Activated CD4-positive, alpha-beta memory T cell treated with anti-CD3 and anti-CD28 coated beads for 36 hours (primary cell): ENCODE data around the gene ZDHHC7. TPM values are rescaled to one million over a fixed set of nuclear protein-coding genes. Genes with fewer than 3 reads are reported as not detected.
A peak's percentile ranks its signal among the peaks of the same experiment; 100 is the strongest.

Source experiments
- CTCF ChIA-PET: fragments of 350-600 bp; sonication (Branson Sonifier 250); formaldehyde crosslinking; loops from one replicate; lab custom pipeline; 2021; ENCODE audit warnings: antibody characterized with exemption, inconsistent platforms; lab: Charles Lee
- POLR2A ChIA-PET: fragments of 350-600 bp; sonication (Branson Sonifier 250); formaldehyde crosslinking; loops from one replicate; lab custom pipeline; 2021; ENCODE audit warnings: antibody characterized with exemption; lab: Charles Lee
- DNase-seq: peaks from one replicate; pipeline ENCODE4 v3.0.0-alpha.2; 2020
- H3K27ac Mint-ChIP-seq: one replicate; pipeline ENCODE4 v1.8.0; 2021; ENCODE audit warnings: mixed read lengths
- H3K27me3 Mint-ChIP-seq: one replicate; pipeline ENCODE4 v1.8.0; 2021; ENCODE audit warnings: mixed read lengths
- H3K36me3 Mint-ChIP-seq: one replicate; pipeline ENCODE4 v1.8.0; 2021; ENCODE audit warnings: mixed read lengths
- H3K4me1 Mint-ChIP-seq: one replicate; pipeline ENCODE4 v1.8.0; 2021; ENCODE audit warnings: low read depth, mixed read lengths
- H3K4me3 Mint-ChIP-seq: one replicate; pipeline ENCODE4 v1.8.0; 2021; ENCODE audit warnings: mild to moderate bottlenecking, mixed read lengths
- H3K9me3 Mint-ChIP-seq: one replicate; pipeline ENCODE4 v1.8.0; 2021; ENCODE audit warnings: mixed read lengths
- intact Hi-C: fragments of 100-400 bp; cut with micrococcal nuclease; formaldehyde crosslinking; loops from one replicate; pipeline ENCODE4 v1.15.1; 2023
- total RNA-seq, 2 experiments: library from RNA; stranded (reverse); gene quantifications; one replicate each; pipeline ENCODE4 v1.2.3, GENCODE V29; 2021

The ZDHHC7 gene
- total RNA-seq, 2 experiments from 2014 or later: 23.5 to 25.1 TPM

DNA sequence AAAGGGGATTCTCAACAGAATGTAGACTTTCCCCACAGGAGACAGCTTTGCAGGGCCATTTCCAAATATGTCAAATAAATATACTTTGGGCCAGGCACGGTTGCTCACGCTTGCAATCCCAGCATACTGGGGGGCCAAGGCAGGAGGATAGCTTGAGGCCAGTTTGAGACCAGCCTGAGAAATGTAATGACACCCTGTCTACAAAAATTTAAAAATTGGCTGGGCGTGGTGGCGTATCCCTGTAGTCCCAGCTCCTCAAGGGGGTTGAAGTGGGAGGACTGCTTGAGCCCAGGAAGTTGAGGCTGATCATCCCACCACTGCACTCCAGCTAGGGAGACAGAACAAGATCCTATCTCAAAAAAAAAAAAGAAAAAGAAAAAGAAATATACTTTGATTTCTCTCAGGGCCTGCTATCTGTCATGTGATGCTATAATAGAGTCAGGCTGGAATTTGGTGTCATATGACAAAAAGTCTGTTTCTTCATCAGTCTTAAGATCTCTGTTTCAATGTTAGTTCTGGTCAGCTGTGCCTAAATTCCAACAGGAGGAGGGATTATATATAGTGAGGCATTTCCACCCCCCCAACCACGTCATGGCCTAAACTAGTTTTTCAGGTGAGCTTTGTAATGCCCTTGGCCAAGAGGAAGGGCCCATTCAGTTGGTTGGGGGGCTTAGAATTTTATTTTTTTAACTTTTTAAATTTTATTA, 4.3 kb upstream of the ZDHHC7 start:
- Mint-ChIP-seq H3K4me3 (no peak overlapping the region), H3K36me3 (peaks cover 7% of the 10 kb centered on the region), H3K4me1 (peaks cover 20% of the 10 kb centered on the region), H3K27ac (no peak overlapping the region), H3K27me3 (peaks cover 2% of the 10 kb centered on the region), H3K9me3 (no peaks in the 10 kb centered on the region)
- ChIA-PET CTCF (no interaction called here), POLR2A (interaction anchor here (2.5 kb wide), 1 partner anchor 12 kb away, joined by 7 read pairs; the partner anchor contains the start of gene KIAA0513)
- intact Hi-C loops: no loop called here
- no peak for DNase-seq

DNA sequence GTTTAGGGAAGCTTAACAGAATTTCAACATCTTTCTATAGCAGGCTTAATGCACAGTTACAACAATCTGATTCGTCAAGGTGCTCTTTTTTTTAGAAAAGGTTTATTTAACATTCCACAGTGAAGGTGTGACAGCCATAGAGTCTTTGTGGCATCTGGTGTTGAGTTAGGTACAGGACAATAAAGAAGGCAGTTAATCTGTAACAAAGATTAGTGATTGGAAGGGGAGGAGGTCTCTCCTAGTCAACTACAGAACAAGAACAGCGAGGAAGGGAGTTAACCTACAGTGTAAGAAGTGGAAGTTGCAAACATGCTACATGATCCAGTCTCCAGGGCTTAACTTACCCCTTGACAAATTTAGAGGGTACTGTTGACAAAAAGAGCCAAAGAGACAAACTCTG, 3.0 kb upstream of the ZDHHC7 start:
- H3K27ac Mint-ChIP-seq: no peak overlapping the region
- H3K9me3 Mint-ChIP-seq: no peaks in the 10 kb centered on the region
- H3K36me3 Mint-ChIP-seq: peaks cover 7% of the 10 kb centered on the region
- no peak overlapping the region for H3K4me3 Mint-ChIP-seq
- H3K27me3 Mint-ChIP-seq: no peaks in the 10 kb centered on the region
- peaks cover 31% of the 10 kb centered on the region for H3K4me1 Mint-ChIP-seq
- intact Hi-C loops: no loop called here
- DNase-seq: no peak
- ChIA-PET POLR2A (no interaction called here), CTCF (no interaction called here)

DNA sequence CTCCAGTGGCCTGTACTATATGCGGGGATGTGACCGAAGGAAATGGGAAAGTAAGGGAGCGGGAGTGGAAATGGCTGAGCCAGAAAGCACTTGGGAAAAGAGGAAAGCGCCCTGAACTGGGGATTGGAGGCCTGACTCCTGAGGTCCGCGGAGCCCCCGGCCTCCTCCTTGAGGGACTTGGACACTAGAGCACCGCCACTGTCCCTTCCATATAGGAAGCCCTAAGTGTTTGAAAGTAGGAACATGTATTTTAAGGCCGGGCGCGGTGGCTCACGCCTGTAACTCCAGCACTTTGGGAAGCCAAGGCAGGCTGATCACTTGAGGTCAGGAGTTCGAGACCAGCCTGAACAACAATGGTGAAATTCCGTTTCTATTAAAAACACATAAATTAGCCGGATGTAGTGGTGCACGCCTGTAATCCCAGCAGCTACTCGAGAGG, 530 bp upstream of the ZDHHC7 start:
- CTCF ChIA-PET: interaction anchor here (0.9 to 3.3 kb wide), 6 partner anchors 15 to 103 kb away, joined by 3 to 18 read pairs (median 6); partner anchors contain the start of gene KIAA0513
- Mint-ChIP-seq H3K27ac (peak overlapping the region; percentile 91), H3K36me3 (peaks cover 7% of the 10 kb centered on the region), H3K27me3 (no peaks in the 10 kb centered on the region), H3K4me3 (peak overlapping the region; percentile 97), H3K9me3 (no peaks in the 10 kb centered on the region), H3K4me1 (peaks cover 38% of the 10 kb centered on the region)
- no peak for DNase-seq
- intact Hi-C loops: loop anchor here (1.0 to 2.0 kb wide), 2 partner anchors 17 to 43 kb away; no protein-coding TSS in a partner anchor
- POLR2A ChIA-PET: interaction anchor here (1.0 to 2.2 kb wide), 3 partner anchors 16 to 75 kb away, joined by 3 to 10 read pairs (median 6); partner anchors contain the start of gene KIAA0513

DNA sequence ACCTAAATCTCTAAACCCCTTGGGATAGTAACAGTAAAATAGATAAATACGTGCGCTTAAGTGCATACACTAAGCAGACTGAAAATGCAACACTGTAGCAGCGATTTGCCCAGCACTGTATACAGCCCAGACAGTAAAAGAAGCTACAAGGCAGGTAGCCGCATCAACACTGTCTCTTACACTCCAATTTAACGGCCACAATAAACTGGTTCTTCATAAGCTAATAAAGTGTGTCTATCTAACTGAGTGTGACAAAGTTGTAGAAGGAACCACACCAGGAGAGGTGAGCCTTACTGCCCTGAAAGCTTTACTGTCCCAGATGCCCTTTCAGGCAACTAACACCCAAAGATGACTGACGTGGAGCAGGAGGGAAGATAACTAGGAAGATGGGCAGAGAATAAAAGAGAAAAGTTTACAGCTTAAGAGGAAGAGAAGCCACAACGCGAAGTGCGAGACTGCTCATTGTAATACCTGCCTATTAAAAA, 847 bp downstream of the ZDHHC7 start:
- Mint-ChIP-seq H3K27me3 (no peaks in the 10 kb centered on the region), H3K4me1 (peaks cover 39% of the 10 kb centered on the region), H3K4me3 (peak overlapping the region; percentile 99), H3K36me3 (peaks cover 12% of the 10 kb centered on the region), H3K27ac (peak overlapping the region; percentile 92), H3K9me3 (no peaks in the 10 kb centered on the region)
- intact Hi-C loops: loop anchor here (2.0 kb wide), 1 partner anchor 44 kb away; no protein-coding TSS in a partner anchor
- CTCF ChIA-PET: interaction anchor here (0.6 to 3.3 kb wide), 10 partner anchors 12 to 338 kb away, joined by 3 to 18 read pairs (median 4); partner anchors contain the start of gene KIAA0513
- POLR2A ChIA-PET: interaction anchor here (2.2 kb wide), 1 partner anchor 17 kb away, joined by 10 read pairs; the partner anchor contains the start of gene KIAA0513
- no peak for DNase-seq

DNA sequence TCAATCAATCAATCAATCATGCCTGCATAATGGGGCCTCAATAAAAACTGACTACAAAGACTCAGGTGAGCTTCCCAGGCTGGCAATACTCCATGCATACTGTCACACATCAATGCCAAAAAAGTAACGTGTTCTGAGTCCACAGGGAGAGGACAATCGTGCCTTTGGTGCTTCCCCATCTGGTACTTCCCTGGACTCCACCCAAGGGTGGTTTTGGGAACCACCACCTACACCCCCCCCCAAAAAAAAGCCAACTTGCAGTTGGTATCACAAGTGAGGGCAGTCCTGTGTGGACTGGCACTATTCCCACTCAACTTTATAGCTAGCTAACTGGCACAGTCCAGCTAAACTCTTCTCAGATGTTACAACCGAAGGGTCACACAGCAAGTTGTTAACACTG, 3.1 kb downstream of the ZDHHC7 start:
- intact Hi-C loops: no loop called here
- no peak overlapping the region for H3K27ac Mint-ChIP-seq
- H3K36me3 Mint-ChIP-seq: peaks cover 12% of the 10 kb centered on the region
- H3K4me1 Mint-ChIP-seq: peaks cover 58% of the 10 kb centered on the region
- DNase-seq: no peak
- H3K27me3 Mint-ChIP-seq: no peaks in the 10 kb centered on the region
- no peak overlapping the region for H3K4me3 Mint-ChIP-seq
- ChIA-PET CTCF (interaction anchor here (0.6 kb wide), 1 partner anchor 543 kb away, joined by 3 read pairs; no protein-coding TSS in a partner anchor), POLR2A (no interaction called here)
- H3K9me3 Mint-ChIP-seq: no peaks in the 10 kb centered on the region

DNA sequence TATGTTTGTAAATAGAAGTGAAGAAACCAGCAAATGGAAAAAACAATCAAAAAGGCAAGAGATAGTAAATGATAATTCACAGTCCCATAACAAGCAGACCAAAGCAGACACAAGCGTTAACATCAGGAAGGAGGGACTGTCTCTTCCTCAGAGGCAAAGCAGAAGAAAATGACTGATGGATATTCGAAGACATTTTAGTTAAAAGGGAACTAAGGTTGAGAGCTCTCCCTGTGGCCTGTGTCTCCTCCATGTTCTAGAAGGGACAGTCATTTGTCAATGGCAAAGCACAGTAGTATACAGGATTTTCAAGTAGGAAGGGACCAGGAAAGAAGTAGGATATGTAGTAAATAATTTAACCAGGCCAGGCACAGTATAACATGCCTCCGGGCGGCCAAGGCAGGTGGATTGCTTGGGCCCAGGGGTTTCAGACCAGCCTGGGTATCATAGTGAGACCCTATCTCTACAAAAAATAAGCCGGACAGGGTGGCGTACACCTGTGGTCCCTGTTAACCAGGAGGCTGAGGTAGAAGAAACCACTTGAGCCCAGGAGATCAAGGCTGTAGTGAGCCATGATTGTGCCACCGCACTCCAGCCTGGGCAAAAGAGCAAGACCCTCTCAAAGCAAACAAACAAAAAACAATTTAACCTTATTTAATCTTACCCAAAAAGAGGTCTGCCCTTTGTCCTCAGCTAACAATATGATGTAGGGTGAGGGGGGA, 3.7 kb downstream of the ZDHHC7 start:
- H3K36me3 Mint-ChIP-seq: peaks cover 12% of the 10 kb centered on the region
- no peak overlapping the region for H3K27ac Mint-ChIP-seq
- intact Hi-C loops: no loop called here
- no peaks in the 10 kb centered on the region for H3K27me3 Mint-ChIP-seq
- DNase-seq: no peak
- no peaks in the 10 kb centered on the region for H3K9me3 Mint-ChIP-seq
- ChIA-PET POLR2A (no interaction called here), CTCF (interaction anchor here (1.0 kb wide), 1 partner anchor 37 kb away, joined by 3 read pairs; no protein-coding TSS in a partner anchor)
- H3K4me3 Mint-ChIP-seq: no peak overlapping the region
- H3K4me1 Mint-ChIP-seq: peaks cover 63% of the 10 kb centered on the region

DNA sequence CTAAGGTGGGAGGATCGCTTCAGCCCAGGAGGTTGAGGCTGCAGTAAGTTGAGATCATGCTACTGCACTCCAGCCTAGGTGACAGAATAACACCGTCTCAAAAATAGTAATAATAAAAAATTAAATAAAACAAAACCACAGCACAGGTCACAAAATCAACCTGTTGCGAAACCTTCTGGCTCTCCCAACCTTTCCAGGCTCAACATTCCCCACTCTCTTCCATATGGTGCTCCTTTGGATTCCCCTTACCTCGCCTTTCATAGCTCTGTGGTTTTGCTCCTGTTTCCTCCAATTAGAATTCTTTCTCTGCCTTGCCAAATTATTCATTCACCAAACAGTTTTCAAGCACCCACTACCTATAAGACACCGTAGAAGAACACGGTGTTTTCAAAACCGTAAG, 4.7 kb downstream of the ZDHHC7 start:
- intact Hi-C loops: no loop called here
- no peak overlapping the region for H3K27ac Mint-ChIP-seq

DNA sequence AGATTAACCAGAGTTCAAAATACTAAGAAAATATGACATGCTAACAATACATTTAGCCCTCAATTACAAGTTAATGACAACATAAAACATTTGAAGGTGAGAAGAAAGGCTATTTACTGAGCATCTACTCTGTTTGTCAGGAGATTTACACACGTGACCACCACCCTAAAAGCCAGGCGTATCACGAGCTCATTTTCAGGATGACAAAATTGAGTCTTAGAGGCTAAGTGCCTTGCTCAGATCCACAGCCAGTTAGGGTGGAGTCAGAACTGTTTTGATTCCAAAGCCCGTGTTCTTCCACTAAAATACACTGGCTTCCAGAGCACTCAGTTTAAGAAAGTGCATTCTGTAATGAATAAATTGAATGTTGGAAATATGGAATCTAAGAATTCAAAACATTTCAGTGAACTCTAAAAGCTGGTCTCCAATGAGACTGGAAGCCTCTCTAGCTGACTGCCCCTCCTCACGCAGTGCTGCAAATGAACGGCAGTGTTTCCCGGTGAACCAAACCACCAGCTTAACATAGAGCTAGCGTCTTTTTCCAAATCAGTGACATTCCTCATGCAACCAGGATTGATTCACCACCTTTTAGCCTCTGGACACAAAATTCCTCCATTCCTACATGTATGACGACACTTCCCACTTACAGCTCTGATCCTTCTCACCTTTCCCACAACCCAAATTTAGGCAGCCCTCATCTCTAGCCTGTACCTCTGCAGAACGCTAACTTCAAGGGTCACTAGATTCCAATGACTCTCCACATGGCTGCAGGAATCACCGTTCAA, 5.9 kb downstream of the ZDHHC7 start:
- Mint-ChIP-seq H3K4me1 (peaks cover 64% of the 10 kb centered on the region), H3K27me3 (no peaks in the 10 kb centered on the region), H3K27ac (no peak overlapping the region), H3K4me3 (no peak overlapping the region), H3K9me3 (no peaks in the 10 kb centered on the region), H3K36me3 (peaks cover 5% of the 10 kb centered on the region)
- intact Hi-C loops: no loop called here
- POLR2A ChIA-PET: interaction anchor here (2.1 kb wide), 1 partner anchor 50 kb away, joined by 7 read pairs; no protein-coding TSS in a partner anchor
- no peak for DNase-seq
- CTCF ChIA-PET: interaction anchor here (0.8 kb wide), 1 partner anchor 81 kb away, joined by 3 read pairs; no protein-coding TSS in a partner anchor

More for the DNA sequence above, 4.7 kb downstream of the ZDHHC7 start:
- Mint-ChIP-seq H3K4me3 (no peak overlapping the region), H3K27me3 (no peaks in the 10 kb centered on the region), H3K36me3 (peaks cover 11% of the 10 kb centered on the region), H3K9me3 (no peaks in the 10 kb centered on the region), H3K4me1 (peaks cover 65% of the 10 kb centered on the region)
- CTCF ChIA-PET: no interaction called here
- no peak for DNase-seq
- POLR2A ChIA-PET: interaction anchor here (0.6 kb wide), 1 partner anchor 137 kb away, joined by 3 read pairs; no protein-coding TSS in a partner anchor

DNA sequence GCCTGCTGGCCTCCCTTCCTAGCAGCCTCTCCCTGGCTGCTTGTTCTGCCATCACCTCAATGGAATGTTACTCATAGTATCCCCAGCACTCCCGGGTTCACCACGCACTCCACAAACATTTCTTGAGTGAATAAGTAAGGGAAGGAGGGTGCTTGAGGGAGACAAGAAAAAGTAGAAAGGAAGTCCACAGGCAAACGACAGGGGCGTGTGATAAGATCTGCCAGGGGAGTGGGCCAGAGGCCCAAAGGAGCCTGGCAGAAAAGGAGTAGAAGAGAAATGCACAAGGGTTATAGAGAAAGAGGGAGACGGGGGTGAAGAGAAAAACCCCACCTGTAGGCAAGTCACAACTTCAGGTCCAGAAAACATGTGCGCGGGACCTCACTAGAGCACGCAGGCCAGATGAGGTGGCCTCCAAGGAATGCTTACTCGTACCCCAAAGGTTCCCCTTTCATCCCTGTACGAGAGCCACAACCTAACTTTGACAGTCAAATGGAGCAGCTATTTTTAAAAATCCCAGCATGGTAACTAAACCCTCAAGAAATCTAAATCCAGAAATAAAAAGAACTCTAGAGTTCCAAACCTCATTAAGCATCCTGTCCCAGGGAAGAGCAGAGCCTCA, 6.6 kb downstream of the ZDHHC7 start:
- H3K4me3 Mint-ChIP-seq: no peak overlapping the region

DNA sequence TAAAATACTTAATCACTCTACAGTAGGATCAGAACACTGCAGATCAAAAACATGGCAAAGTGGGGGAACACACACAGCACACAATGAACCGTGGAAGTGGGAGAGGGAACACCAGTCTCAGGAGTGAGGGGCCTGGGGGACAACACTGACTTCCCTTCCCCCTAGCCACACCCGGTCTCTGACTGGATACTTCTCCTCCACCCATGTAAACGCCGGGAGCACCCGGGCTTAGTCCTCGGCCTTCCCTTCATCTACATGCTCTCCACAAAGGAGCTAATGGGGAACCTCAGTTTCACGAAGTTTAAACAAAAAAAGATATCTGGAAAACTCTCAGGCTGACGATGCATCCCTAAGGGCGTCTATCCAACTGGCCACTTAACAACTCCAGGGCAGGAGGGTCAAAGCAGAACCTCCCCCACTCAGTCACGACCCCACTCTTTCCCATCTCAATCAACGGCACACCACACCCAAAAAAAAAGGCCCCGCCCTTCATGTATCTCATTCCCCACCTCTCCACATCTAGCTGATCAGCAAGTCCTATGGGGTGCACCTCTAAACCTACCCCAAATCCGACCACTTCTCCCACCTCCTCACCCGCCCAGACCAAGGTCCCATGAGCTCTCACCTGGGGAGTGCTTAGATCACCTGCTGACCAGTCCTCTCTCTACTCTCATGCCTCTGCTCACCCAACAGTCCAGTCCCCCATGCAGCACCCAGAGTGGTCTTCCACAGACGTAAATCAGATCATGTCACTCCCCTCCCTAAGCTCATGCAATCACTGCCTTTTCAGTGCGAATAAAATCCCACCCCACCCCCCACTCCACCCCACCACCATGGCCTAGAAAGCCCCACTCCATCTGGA, 7.4 kb downstream of the ZDHHC7 start:
- no peaks in the 10 kb centered on the region for H3K27me3 Mint-ChIP-seq
- DNase-seq: no peak
- no peak overlapping the region for H3K4me3 Mint-ChIP-seq
- peaks cover 56% of the 10 kb centered on the region for H3K4me1 Mint-ChIP-seq
- peaks cover 8% of the 10 kb centered on the region for H3K36me3 Mint-ChIP-seq
- no peak overlapping the region for H3K27ac Mint-ChIP-seq
- CTCF ChIA-PET: no interaction called here
- intact Hi-C loops: no loop called here
- H3K9me3 Mint-ChIP-seq: no peaks in the 10 kb centered on the region
- POLR2A ChIA-PET: interaction anchor here (0.5 to 2.1 kb wide), 2 partner anchors 52 to 273 kb away, joined by 3 to 7 read pairs; no protein-coding TSS in a partner anchor

More for the DNA sequence above, 6.6 kb downstream of the ZDHHC7 start:
- CTCF ChIA-PET: interaction anchor here (0.8 kb wide), 1 partner anchor 82 kb away, joined by 3 read pairs; no protein-coding TSS in a partner anchor
- H3K36me3 Mint-ChIP-seq: peaks cover 5% of the 10 kb centered on the region
- POLR2A ChIA-PET: interaction anchor here (2.1 kb wide), 1 partner anchor 51 kb away, joined by 7 read pairs; no protein-coding TSS in a partner anchor
- H3K9me3 Mint-ChIP-seq: no peaks in the 10 kb centered on the region
- no peaks in the 10 kb centered on the region for H3K27me3 Mint-ChIP-seq
- no peak overlapping the region for H3K27ac Mint-ChIP-seq
- intact Hi-C loops: no loop called here
- peaks cover 57% of the 10 kb centered on the region for H3K4me1 Mint-ChIP-seq
- DNase-seq: no peak
